SK-N-SH treated with all-trans-retinoic acid at 6 μM for 48 hours (cell line): ENCODE results near the gene TCFL5.
"Not testable (repeated sequence)": the region's sequence is repeated elsewhere in the genome, so short reads cannot be mapped to it uniquely, and the experiment has no call there.

Experiments used
- ATAC-seq: fragments of 200-7000 bp; cut with Tn5 transposase; 3 replicates; pipeline ENCODE4 v1.9.1; 2020; ENCODE audit warnings: mild to moderate bottlenecking, moderate library complexity
- ARNTL ChIP-seq: fragments of 450-650 bp; formaldehyde crosslinking; IDR thresholded peaks from 2 replicates; pipeline ENCODE4 v1.5.0; 2020; ENCODE audit warnings: low read depth, mild to moderate bottlenecking, moderate library complexity, borderline replicate concordance
- BACH2 ChIP-seq: fragments of 250-450 bp; sonication (Bioruptor Pico); IDR thresholded peaks from 2 replicates; pipeline ENCODE4 v1.9.0; 2021; ENCODE audit warnings: mild to moderate bottlenecking, borderline replicate concordance
- CSDC2 ChIP-seq: fragments of 250-450 bp; sonication (Bioruptor Pico); IDR thresholded peaks from 2 replicates; pipeline ENCODE4 v1.5.0; 2020; ENCODE audit warnings: mild to moderate bottlenecking, moderate library complexity
- CSRNP3 ChIP-seq: fragments of 250-450 bp; sonication (Bioruptor Pico); IDR thresholded peaks from 2 replicates; pipeline ENCODE4 v1.5.1; 2021; ENCODE audit warnings: mild to moderate bottlenecking, moderate library complexity
- ESRRG ChIP-seq: fragments of 250-450 bp; sonication (Bioruptor Pico); IDR thresholded peaks from 2 replicates; pipeline ENCODE4 v1.6.1; 2021; ENCODE audit warnings: mild to moderate bottlenecking
- GLIS3 ChIP-seq: fragments of 250-450 bp; sonication (Bioruptor Pico); IDR thresholded peaks from 2 replicates; pipeline ENCODE4 v1.5.0; 2020; ENCODE audit warnings: mild to moderate bottlenecking, moderate library complexity
- ISL1 ChIP-seq: fragments of 250-450 bp; sonication (Bioruptor Pico); IDR thresholded peaks from 2 replicates; pipeline ENCODE4 v2.1.2; 2022; ENCODE audit warnings: mild to moderate bottlenecking, moderate library complexity
- PATZ1 ChIP-seq: fragments of 250-450 bp; sonication (Bioruptor Pico); IDR thresholded peaks from 2 replicates; pipeline ENCODE4 v1.8.0; 2020; ENCODE audit warnings: mild to moderate bottlenecking, moderate library complexity, borderline replicate concordance
- POU6F1 ChIP-seq: fragments of 250-450 bp; sonication (Bioruptor Pico); IDR thresholded peaks from 2 replicates; pipeline ENCODE4 v1.8.0; 2021; ENCODE audit warnings: low read depth, mild to moderate bottlenecking, moderate library complexity, borderline replicate concordance
- PPARA ChIP-seq: fragments of 250-450 bp; sonication (Bioruptor Pico); IDR thresholded peaks from 2 replicates; pipeline ENCODE4 v1.5.0; 2020; ENCODE audit warnings: mild to moderate bottlenecking, borderline replicate concordance
- RARB ChIP-seq: fragments of 250-450 bp; sonication (Bioruptor Pico); IDR thresholded peaks from 2 replicates; pipeline ENCODE4 v1.8.0; 2021; ENCODE audit warnings: mild to moderate bottlenecking, moderate library complexity
- TCF4 ChIP-seq: fragments of 250-450 bp; sonication (Bioruptor Pico); IDR thresholded peaks from 2 replicates; pipeline ENCODE4 v1.8.0; 2021; ENCODE audit warnings: mild to moderate bottlenecking, moderate library complexity, borderline replicate concordance
- TOX ChIP-seq: fragments of 250-450 bp; sonication (Bioruptor Pico); IDR thresholded peaks from 2 replicates; pipeline ENCODE4 v1.8.0; 2021; ENCODE audit warnings: mild to moderate bottlenecking, moderate library complexity, borderline replicate concordance
- TSHZ2 ChIP-seq: fragments of 250-450 bp; sonication (Bioruptor Pico); IDR thresholded peaks from 2 replicates; pipeline ENCODE4 v1.5.0; 2020; ENCODE audit warnings: mild to moderate bottlenecking, moderate library complexity
- ZC3H10 ChIP-seq: fragments of 250-450 bp; sonication (Bioruptor Pico); IDR thresholded peaks from 2 replicates; pipeline ENCODE4 v1.5.1; 2021; ENCODE audit warnings: mild to moderate bottlenecking, moderate library complexity
- ZFP3 ChIP-seq: fragments of 250-450 bp; sonication (Bioruptor Pico); IDR thresholded peaks from 2 replicates; pipeline ENCODE4 v1.5.0; 2020; ENCODE audit warnings: mild to moderate bottlenecking, moderate library complexity
- ZFP30 ChIP-seq: fragments of 450-650 bp; formaldehyde crosslinking; IDR thresholded peaks from 2 replicates; pipeline ENCODE4 v1.5.0; 2022; ENCODE audit warnings: mild to moderate bottlenecking, moderate library complexity
- ZNF70 ChIP-seq: fragments of 450-650 bp; formaldehyde crosslinking; IDR thresholded peaks from 2 replicates; pipeline ENCODE4 v1.5.0; 2020; ENCODE audit warnings: mild to moderate bottlenecking, moderate library complexity
- ZNF8 ChIP-seq: fragments of 450-650 bp; formaldehyde crosslinking; IDR thresholded peaks from 2 replicates; pipeline ENCODE4 v1.5.0; 2020; ENCODE audit warnings: mild to moderate bottlenecking, moderate library complexity

The TCFL5 gene

GRCh38 chr20:62852196-62852595 is 9.4 kb downstream of the TCFL5 start:
- ATAC-seq, result no peak
- TF ChIP-seq ARNTL (CRISPR knock-in tag) (no peak), PATZ1 (CRISPR knock-in tag) (no peak), TCF4 (CRISPR knock-in tag) (no peak), TOX (no peak), ISL1 (CRISPR knock-in tag) (no peak), ZNF70 (CRISPR knock-in tag) (no peak), GLIS3 (CRISPR knock-in tag) (no peak), ZNF8 (CRISPR knock-in tag) (no peak), ZFP3 (CRISPR knock-in tag) (no peak)

GRCh38 chr20:62850333-62850974 is 11.2 kb downstream of the TCFL5 start:
- TF ChIP-seq CSRNP3 (CRISPR knock-in tag) (no peak), TOX (no peak)
- ATAC-seq, result no peak

GRCh38 chr20:62849431-62849830 is 12.2 kb downstream of the TCFL5 start:
- TF ChIP-seq ZC3H10 (CRISPR knock-in tag) (no peak), GLIS3 (CRISPR knock-in tag) (no peak), RARB (CRISPR knock-in tag) (no peak)
- no peak for ATAC-seq

GRCh38 chr20:62848917-62849316 is 12.7 kb downstream of the TCFL5 start:
- ATAC-seq, result not testable (repeated sequence)

- TF ChIP-seq TCF4 (CRISPR knock-in tag) (no peak), ARNTL (CRISPR knock-in tag) (no peak)
Observed at GRCh38 chr20:62846166-62846890, 15.3 kb downstream of the TCFL5 start.

GRCh38 chr20:62845416-62846160 is 16.0 kb downstream of the TCFL5 start:
- no peak for ATAC-seq
- no peak for TF ChIP-seq TSHZ2 (CRISPR knock-in tag)
- TF ChIP-seq PPARA (CRISPR knock-in tag), result no peak
- no peak for TF ChIP-seq RARB (CRISPR knock-in tag)
- TF ChIP-seq ZFP30, result no peak
- no peak for TF ChIP-seq ZNF70 (CRISPR knock-in tag)
- no peak for TF ChIP-seq GLIS3 (CRISPR knock-in tag)
- TF ChIP-seq CSRNP3 (CRISPR knock-in tag), result no peak
- TF ChIP-seq ZFP3 (CRISPR knock-in tag), result no peak
- TF ChIP-seq ESRRG, result no peak
- no peak for TF ChIP-seq ARNTL (CRISPR knock-in tag)
- TF ChIP-seq POU6F1 (CRISPR knock-in tag), result no peak
- TF ChIP-seq TOX, result no peak
- no peak for TF ChIP-seq CSDC2 (CRISPR knock-in tag)
- no peak for TF ChIP-seq BACH2 (CRISPR knock-in tag)
- no peak for TF ChIP-seq ZC3H10 (CRISPR knock-in tag)

More at GRCh38 chr20:62846166-62846890, 15.3 kb downstream of the TCFL5 start:
- ATAC-seq, result no peak
